HG03060 (cell line): ENCODE measurements around the gene VAPB.
"Not testable (repeated sequence)": the region's sequence is repeated elsewhere in the genome, so short reads cannot be mapped to it uniquely, and the experiment has no call there.

ENCODE experiments used
- ATAC-seq: cut with Tn5 transposase; IDR thresholded peaks from one replicate; pipeline ENCODE4 v1.9.1; 2021; ENCODE audit warnings: low read depth, moderate number of reproducible peaks; ENCODE audit not compliant: unreplicated experiment

The VAPB gene

GRCh38 chr20:58406422-58407001, 17.5 kb downstream of the VAPB start:
- no peak for ATAC-seq

GRCh38 chr20:58407201-58407873, 18.3 kb downstream of the VAPB start:
- no peak for ATAC-seq

GRCh38 chr20:58407966-58408557, 19.0 kb downstream of the VAPB start:
- no peak for ATAC-seq

- ATAC-seq, result no peak
These were observed 19.7 kb downstream of the VAPB start for GRCh38 chr20:58408603-58409246.

- not testable (repeated sequence) for ATAC-seq
These were observed 25.2 kb downstream of the VAPB start for GRCh38 chr20:58414216-58414615.

GRCh38 chr20:58414786-58415185, 25.8 kb downstream of the VAPB start:
- not testable (repeated sequence) for ATAC-seq

GRCh38 chr20:58416057-58416456, 27.0 kb downstream of the VAPB start:
- ATAC-seq, result no peak

GRCh38 chr20:58416835-58417234, 27.8 kb downstream of the VAPB start:
- no peak for ATAC-seq

GRCh38 chr20:58417438-58417837, 28.4 kb downstream of the VAPB start:
- ATAC-seq, result no peak

- ATAC-seq, result no peak
These were observed 30.1 kb downstream of the VAPB start for GRCh38 chr20:58418949-58419748.

- ATAC-seq, result no peak
These were observed 31.9 kb downstream of the VAPB start for GRCh38 chr20:58420798-58421496.

GRCh38 chr20:58421497-58421850, 32.4 kb downstream of the VAPB start:
- no peak for ATAC-seq

- ATAC-seq, result no peak
These were observed 35.4 kb downstream of the VAPB start for GRCh38 chr20:58424218-58424969.

GRCh38 chr20:58427571-58427970, 38.5 kb downstream of the VAPB start:
- not testable (repeated sequence) for ATAC-seq

GRCh38 chr20:58428364-58428763, 39.3 kb downstream of the VAPB start:
- no peak for ATAC-seq

GRCh38 chr20:58429303-58429702, 40.3 kb downstream of the VAPB start:
- no peak for ATAC-seq

GRCh38 chr20:58431134-58431533, 42.1 kb downstream of the VAPB start:
- ATAC-seq, result no peak

- no peak for ATAC-seq
These were observed 43.3 kb downstream of the VAPB start for GRCh38 chr20:58432186-58432954.
